SK-N-SH (cell line): Measurements from ENCODE around the gene SLC16A13. TPM values are rescaled to one million over a fixed set of nuclear protein-coding genes. Genes with fewer than 3 reads are reported as not detected.

Experiments
- CTCF ChIA-PET: fragments of 300-600, 350-600 bp; formaldehyde crosslinking; extraction: SDS; loops from one replicate; lab custom pipeline; 2021; lab: Yijun Ruan, JAX
- POLR2A ChIA-PET: fragments of 350-600 bp; sonication (Branson Sonifier 250); formaldehyde crosslinking; extraction: SDS; loops from one replicate; lab custom pipeline; 2020; ENCODE audit warnings: antibody characterized with exemption, inconsistent platforms; lab: Yijun Ruan, JAX
- DNase-seq: peaks from one replicate; pipeline ENCODE4 v3.0.0; 2012
- H2AFZ ChIP-seq: fragments of 200-600 bp; sonication (generic); 2 replicates; pipeline ENCODE4 v1.8.1; 2016; ENCODE audit warnings: antibody characterized with exemption, mild to moderate bottlenecking, low read depth
- H3F3A ChIP-seq: fragments of 200-600 bp; sonication (generic); replicated peaks from 2 replicates; pipeline ENCODE3; 2016; ENCODE audit warnings: antibody characterized with exemption, mild to moderate bottlenecking; ENCODE audit not compliant: insufficient read depth
- H3K27ac ChIP-seq, 2 experiments: fragments of 200-500 bp in 1 of 2; fragments of 200-600 bp in 1 of 2; sonication (Bioruptor generic) in 1 of 2; sonication (generic), shearing (Covaris generic) in 1 of 2; 2 replicates each; pipeline versions ENCODE4 v1.5.1 to v1.6.1; 2014 to 2016; ENCODE audit warnings: low read depth in 2 of 2, inconsistent platforms in 1 of 2, low read length in 1 of 2, mild to moderate bottlenecking in 1 of 2, mixed read lengths in 1 of 2
- H3K27me3 ChIP-seq: fragments of 200-600 bp; sonication (generic), shearing (Covaris generic); 2 replicates; pipeline ENCODE4 v1.6.1; 2016; ENCODE audit warnings: mixed run types; ENCODE audit not compliant: insufficient read depth
- H3K36me3 ChIP-seq, 2 experiments: fragments of 200-500 bp in 1 of 2; fragments of 200-600 bp in 1 of 2; sonication (Bioruptor generic) in 1 of 2; sonication (generic) in 1 of 2; replicated peaks in 1 of 2; 2 replicates each; pipeline versions ENCODE3 to v1.5.1; 2014 to 2016; ENCODE audit warnings: low read length in 1 of 2, mild to moderate bottlenecking in 1 of 2; ENCODE audit not compliant: insufficient read depth in 2 of 2, control insufficient read depth in 1 of 2
- H3K4me1 ChIP-seq, 2 experiments: fragments of 200-500 bp in 1 of 2; fragments of 200-600 bp in 1 of 2; sonication (Bioruptor generic) in 1 of 2; sonication (generic), shearing (Covaris generic) in 1 of 2; 2 replicates each; pipeline versions ENCODE4 v1.5.1 to v1.6.1; 2014 to 2016; ENCODE audit warnings: low read depth in 1 of 2, low read length in 1 of 2, mixed run types in 1 of 2; ENCODE audit not compliant: insufficient read depth in 2 of 2, control insufficient read depth in 1 of 2
- H3K4me2 ChIP-seq: fragments of 200-600 bp; sonication (generic), shearing (Covaris generic); 2 replicates; pipeline ENCODE4 v1.6.1; 2017; ENCODE audit warnings: mixed run types
- H3K4me3 ChIP-seq, 2 experiments: fragments of 200-500 bp in 1 of 2; fragments of 200-600 bp in 1 of 2; sonication (Bioruptor generic) in 1 of 2; sonication (generic), shearing (Covaris generic) in 1 of 2; 2 replicates each; pipeline versions ENCODE4 v1.5.1 to v1.8.1; 2014 to 2016; ENCODE audit warnings: low read depth in 2 of 2, inconsistent platforms in 1 of 2, low read length in 1 of 2, mild to moderate bottlenecking in 1 of 2, mixed read lengths in 1 of 2, moderate library complexity in 1 of 2
- H3K79me2 ChIP-seq: fragments of 200-600 bp; sonication (generic); 2 replicates; pipeline ENCODE4 v1.8.1; 2017; ENCODE audit warnings: mild to moderate bottlenecking; ENCODE audit not compliant: insufficient read depth
- H3K9ac ChIP-seq: fragments of 200-600 bp; sonication (generic); 2 replicates; pipeline ENCODE4 v1.6.1; 2017; ENCODE audit warnings: mixed run types
- H3K9me2 ChIP-seq: fragments of 200-600 bp; sonication (generic); 2 replicates; pipeline ENCODE4 v1.6.1; 2017; ENCODE audit warnings: mixed run types
- H3K9me3 ChIP-seq: fragments of 200-600 bp; sonication (generic); 2 replicates; pipeline ENCODE4 v1.6.1; 2017; ENCODE audit warnings: mixed run types, mild to moderate bottlenecking, moderate library complexity
- H4K20me1 ChIP-seq: fragments of 200-600 bp; sonication (generic); 2 replicates; pipeline ENCODE4 v1.6.1; 2017; ENCODE audit warnings: mild to moderate bottlenecking, mixed run types; ENCODE audit not compliant: insufficient read depth
- CTCF ChIP-seq: fragments of 200-600 bp; sonication (generic); IDR thresholded peaks from 2 replicates; pipeline ENCODE4 v1.6.1; 2017; ENCODE audit warnings: antibody characterized with exemption, mild to moderate bottlenecking, moderate library complexity
- EP300 ChIP-seq, 2 experiments: IDR thresholded peaks; 2 replicates each; pipeline versions ENCODE4 v1.4.0 to v1.6.1; 2012; ENCODE audit warnings: borderline replicate concordance in 1 of 2, low read depth in 1 of 2, low read length in 1 of 2
- EZH2phosphoT487 ChIP-seq: fragments of 200-600 bp; sonication (generic); IDR thresholded peaks from 2 replicates; pipeline ENCODE4 v1.6.1; 2017; ENCODE audit warnings: low read depth, mixed run types, mild to moderate bottlenecking, antibody characterized with exemption, moderate library complexity, borderline replicate concordance
- FOSL2 ChIP-seq: IDR thresholded peaks from 2 replicates; pipeline ENCODE4 v1.4.0; 2012; ENCODE audit warnings: low read depth, mild to moderate bottlenecking, moderate library complexity, borderline replicate concordance
- GABPA ChIP-seq: IDR thresholded peaks from 2 replicates; pipeline ENCODE4 v1.4.0; 2012; ENCODE audit warnings: low read depth, mild to moderate bottlenecking
- MEF2A ChIP-seq: IDR thresholded peaks from 2 replicates; pipeline ENCODE4 v1.4.0; 2012; ENCODE audit warnings: low read depth, borderline replicate concordance
- NFIC ChIP-seq: IDR thresholded peaks from 2 replicates; pipeline ENCODE4 v1.4.0; 2012; ENCODE audit warnings: borderline replicate concordance
- NRF1 ChIP-seq: IDR thresholded peaks from 2 replicates; pipeline ENCODE4 v1.6.1; 2012; ENCODE audit warnings: low read depth, mild to moderate bottlenecking, low read length
- PBX3 ChIP-seq: IDR thresholded peaks from 2 replicates; pipeline ENCODE4; 2012
- POLR2AphosphoS5 ChIP-seq: IDR thresholded peaks from 2 replicates; pipeline ENCODE4 v1.6.1; 2012; ENCODE audit warnings: low read depth, low read length
- RAD21 ChIP-seq: IDR thresholded peaks from 2 replicates; pipeline ENCODE4 v1.6.1; 2012; ENCODE audit warnings: mild to moderate bottlenecking, low read length
- RFX5 ChIP-seq: IDR thresholded peaks from 2 replicates; pipeline ENCODE4 v1.6.1; 2012; ENCODE audit warnings: mild to moderate bottlenecking, improper control_type of control experiment, low read length
- RXRA ChIP-seq: IDR thresholded peaks from 2 replicates; pipeline ENCODE4 v1.4.0; 2012; ENCODE audit warnings: low read depth, mild to moderate bottlenecking, borderline replicate concordance
- SIN3A ChIP-seq: IDR thresholded peaks from 2 replicates; pipeline ENCODE4 v1.6.1; 2012; ENCODE audit warnings: low read depth, mild to moderate bottlenecking, low read length, moderate library complexity, borderline replicate concordance
- SMC3 ChIP-seq: IDR thresholded peaks from 2 replicates; pipeline ENCODE4 v1.6.1; 2012; ENCODE audit warnings: low read depth, low read length, improper control_type of control experiment
- TCF12 ChIP-seq: IDR thresholded peaks from 2 replicates; pipeline ENCODE4 v1.4.0; 2012
- USF1 ChIP-seq: IDR thresholded peaks from 2 replicates; pipeline ENCODE4 v1.4.0; 2012; ENCODE audit warnings: low read depth, borderline replicate concordance
- USF2 ChIP-seq: fragments of 150-350 bp; IDR thresholded peaks from 2 replicates; pipeline ENCODE4 v1.6.1; 2017; ENCODE audit warnings: antibody characterized with exemption, low read length, low read depth, borderline replicate concordance
- YY1 ChIP-seq: IDR thresholded peaks from 2 replicates; pipeline ENCODE4 v1.4.0; 2012; ENCODE audit warnings: low read depth, mild to moderate bottlenecking
- WGBS: methylation state at CpG from one replicate; pipeline ENCODE4 v1.1.6; 2017; ENCODE audit warnings: low lambda C conversion rate; 5-methylcytosine and 5-hydroxymethylcytosine counted together
- polyA plus RNA-seq, 3 experiments: library from polyadenylated mRNA; depleted of rRNA; stranded (reverse); fragments of >200 nt; gene quantifications; 2 replicates each; pipeline ENCODE4 v1.2.3, GENCODE V29; 2012

SLC16A13 gene
- polyA plus RNA-seq, 1 of the 3 experiments (the other 2 are of a cell fraction): 3.9 TPM

- H2AFZ ChIP-seq: no peak overlapping the region
These were observed 18.0 kb upstream of the SLC16A13 start for GRCh38 chr17:7017827-7018200.

GRCh38 chr17:7018331-7018964 is 17.4 kb upstream of the SLC16A13 start:
- Histone ChIP-seq H3K79me2 (peaks cover 7% of the 10 kb centered on the region), H3K4me3 (peak overlapping the region in 1 of 2 experiments; percentile 50; a peak in 1 of 4 replicates)
- CTCF ChIA-PET: interaction anchor here (0.7 to 8.6 kb wide), 6 partner anchors 9 to 202 kb away, joined by 3 to 64 read pairs (median 4); no protein-coding TSS in a partner anchor
- TF ChIP-seq GABPA (no peak), EZH2phosphoT487 (no peak), USF2 (no peak), SIN3A (no peak), PBX3 (no peak), YY1 (no peak), RXRA (no peak), EP300 (IDR thresholded peaks at IDR 0.05; ENCODE audit: borderline replicate concordance in 1 of 2, low read depth in 1 of 2, low read length in 1 of 2) (no peak), RFX5 (no peak), CTCF (no peak), SMC3 (no peak), RAD21 (no peak), POLR2AphosphoS5 (no peak), NRF1 (no peak), USF1 (no peak), MEF2A (no peak), NFIC (no peak)

More at GRCh38 chr17:7017827-7018200, 18.0 kb upstream of the SLC16A13 start:
- DNase-seq: no peak
- TF ChIP-seq USF1: no peak
- TF ChIP-seq FOSL2: no peak
- TF ChIP-seq YY1: no peak
- no peak for TF ChIP-seq TCF12
- peaks cover 0 to 7% of the 10 kb centered on the region in 2 experiments for H3K36me3 ChIP-seq
- POLR2A ChIA-PET: no interaction called here
- no peak overlapping the region for H3K4me3 ChIP-seq
- no peak overlapping the region; a peak in 1 of 4 replicates for H3K27ac ChIP-seq
- peaks cover 27% of the 10 kb centered on the region for H3F3A ChIP-seq
- H3K79me2 ChIP-seq: peaks cover 13% of the 10 kb centered on the region
- no peaks in the 10 kb centered on the region for H3K9me2 ChIP-seq
- H3K9me3 ChIP-seq: no peaks in the 10 kb centered on the region
- H3K9ac ChIP-seq: no peak overlapping the region
- 88% methylated on average over 12 of the region's 12 CpGs for WGBS
- H3K4me1 ChIP-seq: peaks cover 9 to 37% of the 10 kb centered on the region in 2 experiments; a peak in 2 of 4 replicates
- H3K4me2 ChIP-seq: no peak overlapping the region
- CTCF ChIA-PET: interaction anchor here (1.2 to 8.6 kb wide), 4 partner anchors 8 to 107 kb away, joined by 3 to 64 read pairs (median 22); no protein-coding TSS in a partner anchor
- H3K27me3 ChIP-seq: no peaks in the 10 kb centered on the region
- H4K20me1 ChIP-seq: no peaks in the 10 kb centered on the region

More at GRCh38 chr17:7018331-7018964, 17.4 kb upstream of the SLC16A13 start:
- 80% methylated on average over 8 of the region's 10 CpGs for whole genome bisulfite sequencing
- peaks cover 9 to 39% of the 10 kb centered on the region in 2 experiments; a peak in 2 of 4 replicates for H3K4me1 ChIP-seq
- H3K9me2 ChIP-seq: no peaks in the 10 kb centered on the region
- 0 out of 2 replicates have a peak overlapping the region, but pooled peaks have one; percentile 78 for H3K4me2 ChIP-seq
- POLR2A ChIA-PET: no interaction called here
- no peaks in the 10 kb centered on the region for H3K9me3 ChIP-seq
- H3F3A ChIP-seq: peaks cover 27% of the 10 kb centered on the region
- no peak overlapping the region; a peak in 1 of 4 replicates for H3K27ac ChIP-seq
- peak overlapping the region; percentile 100; the same call in 1 of the 2 replicates for H2AFZ ChIP-seq
- no peaks in the 10 kb centered on the region for H4K20me1 ChIP-seq
- H3K27me3 ChIP-seq: no peaks in the 10 kb centered on the region
- peak overlapping the region; percentile 65 for H3K9ac ChIP-seq
- DNase-seq: no peak
- peaks cover 0 to 7% of the 10 kb centered on the region in 2 experiments for H3K36me3 ChIP-seq
